Erythroblast (primary cell): ENCODE data around the gene SNX25.
"Not testable (repeated sequence)": the region's sequence is repeated elsewhere in the genome, so short reads cannot be mapped to it uniquely, and the experiment has no call there.

Experiments
- DNase-seq, 2 experiments: peaks; one replicate each; lab custom pipeline; 2025; lab: John Stamatoyannopoulos, UW
- GATA1 ChIP-seq: IDR thresholded peaks from 2 replicates; pipeline ENCODE4 v1.6.1; 2011; ENCODE audit warnings: low read depth, mild to moderate bottlenecking, control low read depth, low read length, moderate library complexity
- POLR2A ChIP-seq: IDR thresholded peaks from 2 replicates; pipeline ENCODE4 v1.6.1; 2011; ENCODE audit warnings: mild to moderate bottlenecking, low read length

SNX25 gene

DNA sequence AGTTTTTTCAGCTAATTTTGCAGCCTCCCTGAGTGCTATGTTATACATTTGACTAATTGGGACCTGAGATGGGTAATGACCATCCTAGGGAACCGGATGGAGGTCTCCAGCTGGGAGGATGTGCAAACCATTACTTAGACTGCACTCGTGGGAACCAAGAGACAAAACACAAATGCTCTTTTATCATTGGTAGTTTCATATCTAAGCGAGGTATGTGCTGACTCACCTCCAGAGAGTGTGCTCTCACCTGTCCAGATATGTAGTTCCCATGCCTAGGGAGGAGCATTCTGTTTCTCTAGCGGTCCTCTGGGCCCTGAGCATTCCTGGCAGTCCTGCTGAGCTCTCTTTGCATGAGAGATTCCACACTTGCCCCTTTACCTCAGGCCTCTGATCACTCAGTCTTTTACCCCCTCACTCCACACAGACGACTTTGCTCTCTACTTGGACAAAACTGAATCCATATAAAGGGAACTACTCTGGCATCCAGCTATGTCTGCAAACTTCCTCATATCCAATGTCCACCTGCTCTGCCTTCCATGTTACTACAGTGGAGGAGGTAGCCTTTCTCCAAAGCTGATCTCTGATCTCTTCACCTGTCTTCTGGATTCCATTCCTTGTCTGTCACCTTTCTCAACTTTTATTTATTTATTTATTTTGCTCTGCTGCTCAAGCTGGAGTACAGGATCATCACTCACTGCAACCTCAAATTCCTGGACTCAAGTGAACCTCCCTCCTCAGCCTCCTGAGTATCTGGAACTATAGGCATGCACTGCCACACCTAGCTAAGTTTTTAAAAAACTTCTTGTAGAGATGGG is 97.9 kb downstream of the SNX25 start:
- DNase-seq: no peak
- TF ChIP-seq POLR2A (no peak), GATA1 (no peak)

DNA sequence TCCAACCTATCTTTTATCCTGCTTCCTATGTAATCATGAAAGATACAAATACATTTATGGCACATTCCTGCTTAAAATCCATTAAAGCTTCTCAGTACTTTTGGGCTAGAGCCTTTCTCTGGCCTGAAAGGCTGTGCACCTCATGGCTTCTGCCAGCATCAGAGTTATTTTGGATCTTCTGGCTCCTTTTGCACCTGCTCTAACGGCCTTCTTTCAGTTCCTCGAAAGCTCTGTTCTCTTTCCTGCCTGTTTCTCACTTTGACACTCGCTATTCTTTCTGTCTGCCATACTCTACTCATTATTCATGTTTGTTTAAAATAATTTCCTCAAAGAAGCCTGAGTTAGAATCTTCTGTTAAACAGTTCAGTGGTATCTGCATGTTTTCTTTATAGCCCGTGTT is 100.4 kb downstream of the SNX25 start:
- TF ChIP-seq GATA1 (no peak), POLR2A (no peak)
- DNase-seq: no peak

DNA sequence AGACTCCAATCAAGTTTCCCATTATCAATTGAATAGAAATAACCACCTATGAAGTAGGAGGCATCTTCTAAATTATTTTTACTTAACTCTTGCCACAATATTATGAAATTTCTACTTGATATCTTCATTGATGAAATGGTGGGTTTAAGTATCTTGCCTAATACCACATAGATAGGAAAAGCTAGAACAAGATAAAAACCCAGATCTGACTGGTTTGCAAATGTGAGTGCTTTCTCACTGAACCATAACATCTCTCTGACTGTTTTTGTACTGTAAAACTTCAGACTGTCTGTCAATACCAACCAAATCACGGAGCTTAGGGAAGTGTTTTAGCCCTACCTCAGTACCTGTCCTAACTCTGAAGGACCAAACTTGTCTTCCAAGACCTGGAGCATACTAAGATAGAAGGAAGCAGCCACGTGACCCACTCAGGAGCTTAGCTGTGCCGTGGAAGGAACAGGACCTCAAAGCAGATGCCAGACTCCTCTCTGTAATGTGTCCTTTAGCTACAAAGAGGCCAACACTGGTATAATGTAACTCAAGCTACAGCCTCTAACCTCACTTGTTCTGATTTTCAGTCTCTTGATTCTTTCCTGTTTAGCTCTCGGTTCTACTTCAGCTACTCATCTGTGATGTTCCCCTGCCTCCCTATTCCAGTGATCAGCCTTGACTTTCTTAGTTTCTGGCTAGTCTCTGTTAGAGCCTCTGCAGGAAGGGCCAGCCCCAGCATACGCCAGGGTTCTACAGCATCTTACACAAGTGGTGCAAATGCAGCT is 101.9 kb downstream of the SNX25 start:
- no peak for TF ChIP-seq POLR2A
- TF ChIP-seq GATA1: no peak
- DNase-seq: no peak

DNA sequence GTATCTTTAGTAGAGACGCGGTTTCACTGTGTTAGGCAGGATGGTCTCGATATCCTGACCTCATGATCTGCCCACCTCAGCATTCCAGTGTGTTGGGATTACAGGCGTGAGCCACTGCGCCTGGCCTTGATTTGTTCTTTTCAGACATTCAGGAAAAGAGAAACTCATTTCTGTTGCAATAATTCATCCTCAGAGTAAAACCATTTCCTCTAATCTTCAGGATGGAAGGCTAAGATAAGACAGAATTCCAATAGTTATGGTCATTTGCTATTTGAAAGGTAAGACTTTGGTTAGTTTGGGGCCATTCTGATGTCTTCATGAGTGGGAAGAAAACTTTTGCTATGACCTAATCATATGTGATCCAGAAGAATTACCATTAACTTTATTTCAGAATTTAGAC is 103.3 kb downstream of the SNX25 start:
- DNase-seq: no peak
- TF ChIP-seq GATA1 (no peak), POLR2A (no peak)

DNA sequence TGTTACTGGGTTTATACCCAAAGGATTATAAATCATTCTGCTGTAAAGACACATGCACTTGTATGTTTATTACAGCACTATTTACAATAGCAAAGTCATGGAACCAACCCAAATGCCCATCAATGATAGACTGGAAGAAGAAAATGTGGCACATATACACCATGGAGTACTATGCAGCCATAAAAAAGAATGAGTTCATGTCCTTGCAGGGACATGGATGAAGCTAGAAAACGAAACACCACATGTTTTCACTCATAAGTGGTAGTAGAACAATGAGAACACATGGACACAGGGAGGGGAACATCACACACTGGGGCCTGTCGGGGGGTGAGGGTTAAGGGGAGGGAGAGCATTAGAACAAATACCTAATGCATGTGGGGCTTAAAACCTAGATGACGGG is 108.1 kb downstream of the SNX25 start:
- DNase-seq: not testable (repeated sequence)

DNA sequence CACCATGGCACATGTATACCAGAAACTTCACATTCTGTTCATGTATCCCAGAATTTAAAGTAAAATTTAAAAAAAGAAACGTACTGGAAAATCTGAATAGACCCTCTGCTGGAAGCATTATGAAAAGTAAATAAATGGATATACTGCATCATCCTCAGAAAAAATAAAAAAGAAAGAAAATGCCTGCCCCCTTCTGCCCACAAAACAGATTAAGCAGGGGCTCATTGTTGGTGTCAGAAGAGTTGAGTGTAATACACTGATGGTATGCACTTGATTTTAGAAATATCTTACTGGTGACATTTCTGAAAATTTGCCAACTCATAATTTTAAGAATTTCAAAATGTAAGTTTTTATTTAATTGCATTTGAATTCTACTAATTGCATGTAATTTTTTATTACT is 108.5 kb downstream of the SNX25 start:
- TF ChIP-seq GATA1: no peak
- TF ChIP-seq POLR2A: no peak

DNA sequence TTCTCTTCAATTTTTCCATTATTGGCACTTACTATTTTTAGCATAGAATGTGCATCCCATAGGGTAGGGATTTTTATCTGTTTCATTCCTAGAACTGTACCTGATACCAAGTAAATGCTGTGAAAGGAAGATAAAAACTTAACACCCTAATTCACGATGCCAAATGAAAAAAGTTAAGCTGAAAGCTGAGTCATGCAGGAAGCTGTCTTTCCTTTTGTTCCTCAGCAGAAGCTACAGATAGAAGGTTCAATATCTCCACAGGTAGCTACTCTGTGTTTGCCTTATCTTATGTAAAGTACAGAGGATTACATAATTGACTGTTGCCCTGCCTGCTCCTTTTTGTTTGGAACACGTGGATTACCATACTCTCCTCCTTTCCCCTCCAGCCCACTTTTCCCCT is 109.3 kb downstream of the SNX25 start:
- DNase-seq: peak; percentile 51 to 75
- TF ChIP-seq GATA1 (no peak), POLR2A (no peak)

More for the DNA sequence above, 108.5 kb downstream of the SNX25 start:
- peak in 1 of 2 experiments; percentile 20 for DNase-seq

DNA sequence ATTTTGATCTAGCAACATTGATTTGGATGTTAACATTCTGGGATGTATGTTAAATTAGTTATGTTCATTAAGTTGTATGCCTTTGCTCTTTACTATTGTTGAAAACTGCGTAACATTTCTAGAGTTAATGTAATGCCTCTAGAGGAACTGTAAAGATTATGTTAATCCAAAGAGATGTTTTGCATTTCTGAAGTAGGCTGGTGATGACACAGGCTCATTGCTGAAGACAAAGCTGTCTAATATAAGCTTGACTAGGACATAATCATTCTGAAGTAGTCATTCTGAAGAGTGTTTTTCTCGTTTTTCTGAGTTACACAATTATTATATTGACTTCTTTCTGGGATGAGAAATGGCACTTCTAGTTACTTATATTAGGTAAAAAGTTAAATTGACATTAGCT is 113.4 kb downstream of the SNX25 start:
- no peak for DNase-seq
- TF ChIP-seq POLR2A (no peak), GATA1 (no peak)

DNA sequence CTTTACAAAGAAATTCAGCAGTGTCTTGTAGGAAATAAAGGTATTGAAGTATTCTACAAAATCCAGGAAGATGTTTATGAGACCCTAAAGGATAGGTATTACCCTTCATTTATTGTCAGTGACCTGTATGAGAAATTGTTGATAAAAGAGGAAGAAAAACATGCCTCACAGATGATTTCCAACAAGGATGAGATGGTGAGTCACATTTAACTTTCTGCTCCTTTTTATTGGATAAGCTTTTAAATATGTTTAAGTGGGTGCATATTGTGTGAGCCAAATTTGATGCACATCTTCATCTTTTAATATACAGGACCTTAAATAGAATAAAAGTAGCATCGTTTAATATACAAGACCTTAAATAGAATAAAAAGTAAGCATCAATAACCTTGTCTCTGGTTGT is 114.2 kb downstream of the SNX25 start:
- no peak for TF ChIP-seq GATA1
- no peak for TF ChIP-seq POLR2A
- no peak for DNase-seq

DNA sequence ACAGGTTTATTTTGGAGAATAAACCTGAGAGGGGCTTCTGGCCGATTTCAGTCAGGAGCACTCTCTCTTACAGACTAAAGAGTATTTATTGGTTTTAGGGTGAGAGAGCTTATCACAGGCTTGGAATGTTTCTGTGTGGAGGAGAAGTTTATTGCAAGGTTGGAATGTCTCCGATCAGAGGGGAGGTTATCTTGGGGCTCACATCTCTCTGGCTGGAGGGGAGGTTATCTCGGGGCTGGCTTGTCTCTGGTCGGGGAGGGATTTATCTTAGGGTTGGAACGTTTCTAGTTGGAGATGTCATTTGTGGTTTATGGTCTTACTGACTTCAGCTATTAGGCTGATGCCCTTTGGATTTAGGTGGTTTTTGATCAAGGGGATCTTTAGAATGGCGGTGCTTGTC is 115.0 kb downstream of the SNX25 start:
- DNase-seq: peak in 1 of 2 experiments; percentile 4

DNA sequence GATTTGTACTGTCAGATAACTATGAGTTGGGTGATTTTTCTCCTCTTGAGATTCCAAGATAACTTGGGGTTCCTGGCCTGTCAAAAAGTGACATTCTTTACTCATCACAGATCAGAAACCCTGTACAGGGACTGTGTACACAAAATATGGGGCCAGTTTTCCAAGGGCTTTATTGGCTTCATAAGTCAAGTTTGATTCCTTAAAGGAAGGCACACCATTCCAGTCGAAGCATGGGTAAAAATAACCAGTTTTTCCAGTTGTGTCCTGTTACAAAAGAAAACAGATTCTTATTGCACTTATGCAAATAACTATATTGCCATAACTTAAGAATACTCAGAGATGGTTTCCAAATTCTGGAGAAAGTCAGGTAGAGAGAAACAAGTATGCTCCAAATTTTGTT is 116.3 kb downstream of the SNX25 start:
- peak in 1 of 2 experiments; percentile 14 for DNase-seq

DNA sequence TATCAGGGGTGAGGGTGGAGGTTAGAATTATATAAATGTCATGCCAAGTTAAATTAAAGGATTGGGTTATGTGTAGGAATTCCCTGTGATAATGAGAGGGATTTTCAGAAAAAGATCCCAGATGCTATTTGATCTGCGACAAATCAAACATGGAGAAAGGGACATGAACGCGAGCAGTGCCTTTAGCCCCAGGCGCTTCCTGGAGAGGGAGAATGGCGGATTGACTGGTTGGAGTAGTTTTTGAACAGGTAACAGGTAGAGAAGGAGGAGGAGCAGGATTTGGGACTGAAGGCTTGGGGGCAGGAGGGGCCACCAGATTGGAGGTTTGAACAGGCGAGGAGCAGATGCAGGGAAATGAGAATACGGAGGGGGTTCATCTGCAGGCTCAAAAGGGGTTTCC is 119.2 kb downstream of the SNX25 start:
- no peak for TF ChIP-seq GATA1
- TF ChIP-seq POLR2A: no peak
- no peak for DNase-seq

DNA sequence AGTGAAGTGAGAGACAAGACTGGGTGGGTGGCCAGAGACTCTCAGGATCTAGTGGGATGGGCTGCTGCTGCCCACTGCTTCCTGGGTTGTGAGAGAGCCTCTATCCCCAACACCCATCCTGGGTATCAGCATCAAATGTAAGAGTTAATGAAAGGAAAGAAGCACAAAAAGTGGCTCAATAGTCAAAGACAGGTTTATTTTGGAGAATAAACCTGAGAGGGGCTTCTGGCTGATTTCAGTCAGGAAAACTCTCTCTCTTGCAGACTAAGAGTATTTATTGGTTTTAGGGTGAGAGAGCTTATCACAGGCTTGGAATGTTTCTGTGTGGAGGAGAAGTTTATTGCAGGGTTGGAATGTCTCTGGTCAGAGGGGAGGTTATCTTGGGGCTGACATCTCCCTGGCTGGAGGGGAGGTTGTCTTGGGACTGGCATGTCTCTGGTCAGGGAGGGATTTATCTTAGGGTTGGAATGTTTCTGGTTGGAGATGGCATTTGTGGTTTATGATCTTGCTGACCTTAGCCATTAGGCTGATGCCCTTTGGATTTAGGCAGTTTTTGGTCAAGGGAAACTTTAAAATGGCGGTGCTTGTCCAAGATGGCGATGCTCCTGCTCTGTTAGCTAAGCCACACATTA is 120.6 kb downstream of the SNX25 start:
- not testable (repeated sequence) for DNase-seq

DNA sequence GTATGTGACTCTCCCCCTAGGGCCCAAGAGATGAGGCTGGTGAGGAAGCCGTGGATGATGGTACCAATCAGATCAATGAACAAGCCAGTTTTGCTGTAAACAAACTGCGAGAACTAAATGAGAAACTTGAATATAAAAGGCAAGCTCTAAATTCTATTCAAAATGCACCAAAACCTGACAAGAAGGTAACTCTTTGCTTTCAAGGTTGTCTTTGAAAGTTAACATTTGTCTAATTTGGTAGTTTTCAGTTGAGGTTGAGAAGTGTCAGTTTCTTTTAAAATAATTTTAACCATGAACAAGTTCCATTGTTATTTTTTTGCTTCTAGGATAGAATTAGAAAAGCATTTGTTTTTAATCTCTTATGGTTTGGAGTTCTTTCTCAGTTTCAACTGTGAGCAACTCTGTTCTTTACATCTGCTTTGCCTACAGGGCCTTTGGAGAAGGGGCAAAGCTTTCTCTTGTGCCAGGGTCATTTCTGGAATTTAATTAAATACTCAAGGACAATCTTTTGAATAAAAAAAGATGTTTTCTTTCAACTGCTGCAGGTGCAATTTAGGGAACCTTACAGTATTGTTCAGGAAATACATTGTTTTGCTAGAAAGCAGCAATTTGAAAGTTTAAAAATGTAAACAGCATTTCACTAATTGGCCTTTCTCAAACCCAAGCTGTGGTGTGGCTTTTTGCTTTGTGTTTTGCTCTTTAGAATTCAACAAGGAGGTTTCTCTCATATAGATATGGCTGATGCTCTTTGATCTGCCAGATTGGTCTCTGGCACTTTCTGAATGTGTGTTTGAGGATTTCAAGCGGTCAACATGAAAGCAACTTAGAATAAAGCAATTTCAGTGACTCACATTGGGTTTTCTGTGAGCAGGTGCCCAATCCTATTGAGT is 123.4 kb downstream of the SNX25 start:
- no peak for DNase-seq
- TF ChIP-seq POLR2A (no peak), GATA1 (no peak)
